ENCODE data around the gene KCNT1. TPM values are rescaled to one million over a fixed set of nuclear protein-coding genes. Genes with fewer than 3 reads are reported as not detected.

Gene KCNT1
- total RNA-seq, 2 donors from 2014 or later, result under 0.01 TPM

DNA sequence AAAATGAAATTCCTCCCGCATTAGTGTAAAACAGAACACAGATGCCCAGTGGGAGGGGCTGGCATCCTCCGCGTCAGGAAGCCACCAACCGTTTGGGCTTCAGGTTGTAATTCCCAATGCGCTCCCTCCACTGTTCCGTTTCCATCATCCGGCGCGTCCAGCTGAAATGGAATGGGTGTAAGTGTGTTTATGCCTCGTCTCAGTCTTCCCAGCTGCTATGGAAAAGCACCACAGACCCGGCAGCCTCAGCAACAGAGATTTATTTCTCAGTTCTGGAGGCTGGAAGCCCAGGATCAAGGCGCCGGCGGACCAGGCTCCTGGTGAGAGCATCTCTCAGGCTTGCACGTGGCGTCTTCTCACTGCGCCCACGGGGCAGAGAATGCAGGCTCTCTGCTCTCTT lies 20.4 kb downstream of the KCNT1 start:
- 62 to 63% methylated on average over 9 to 18 of the region's 18 CpGs for WGBS, 2 donors
- no peaks in the 10 kb centered on the region for H3K27me3 ChIP-seq

DNA sequence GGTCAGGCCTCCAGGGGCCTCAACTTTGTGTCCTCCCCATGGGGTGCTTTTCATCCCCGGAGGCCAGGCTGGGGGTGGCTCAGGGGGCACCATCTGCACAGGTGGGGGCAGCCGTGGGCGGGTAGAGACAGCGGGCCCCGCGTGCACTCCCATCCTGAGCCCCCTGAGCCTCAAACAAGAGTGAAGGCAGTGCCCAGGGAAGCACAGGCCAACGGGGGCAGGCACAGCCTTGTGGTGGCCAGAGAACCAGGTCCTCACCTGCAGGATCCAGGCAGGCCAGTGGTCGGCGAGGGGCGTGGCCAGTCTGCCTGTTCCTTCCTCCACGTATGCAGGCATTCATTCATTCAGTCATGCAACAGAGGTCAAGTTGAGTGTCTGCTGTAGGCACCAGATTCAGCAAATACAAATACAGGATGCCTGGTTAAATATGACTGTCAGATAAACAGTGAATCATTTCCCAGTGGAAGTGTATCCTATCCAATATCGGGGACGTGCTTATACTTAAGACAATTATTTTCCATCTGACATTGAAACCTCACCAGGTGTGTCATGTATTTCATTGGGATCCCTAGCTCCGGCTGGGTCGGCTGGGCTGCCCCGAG lies 22.3 kb downstream of the KCNT1 start:
- H3K27ac ChIP-seq, result no peak overlapping the region
- H3K9me3 ChIP-seq, result no peaks in the 10 kb centered on the region
- no peaks in the 10 kb centered on the region for H3K4me1 ChIP-seq
- TF ChIP-seq, protein P1, sequence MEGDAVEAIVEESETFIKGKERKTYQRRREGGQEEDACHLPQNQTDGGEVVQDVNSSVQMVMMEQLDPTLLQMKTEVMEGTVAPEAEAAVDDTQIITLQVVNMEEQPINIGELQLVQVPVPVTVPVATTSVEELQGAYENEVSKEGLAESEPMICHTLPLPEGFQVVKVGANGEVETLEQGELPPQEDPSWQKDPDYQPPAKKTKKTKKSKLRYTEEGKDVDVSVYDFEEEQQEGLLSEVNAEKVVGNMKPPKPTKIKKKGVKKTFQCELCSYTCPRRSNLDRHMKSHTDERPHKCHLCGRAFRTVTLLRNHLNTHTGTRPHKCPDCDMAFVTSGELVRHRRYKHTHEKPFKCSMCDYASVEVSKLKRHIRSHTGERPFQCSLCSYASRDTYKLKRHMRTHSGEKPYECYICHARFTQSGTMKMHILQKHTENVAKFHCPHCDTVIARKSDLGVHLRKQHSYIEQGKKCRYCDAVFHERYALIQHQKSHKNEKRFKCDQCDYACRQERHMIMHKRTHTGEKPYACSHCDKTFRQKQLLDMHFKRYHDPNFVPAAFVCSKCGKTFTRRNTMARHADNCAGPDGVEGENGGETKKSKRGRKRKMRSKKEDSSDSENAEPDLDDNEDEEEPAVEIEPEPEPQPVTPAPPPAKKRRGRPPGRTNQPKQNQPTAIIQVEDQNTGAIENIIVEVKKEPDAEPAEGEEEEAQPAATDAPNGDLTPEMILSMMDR (IDR thresholded peaks at IDR 0.05), result no peak
- TF ChIP-seq POLR2A (IDR thresholded peaks at IDR 0.05), result no peak
- H3K36me3 ChIP-seq (replicated peaks in 1 of 2; ENCODE audit: insufficient read depth in 1 of 2, low read depth in 2 of 2), result no peaks in the 10 kb centered on the region
- 60 to 62% methylated on average over 3 to 16 of the region's 16 CpGs for WGBS, 2 donors
- intact Hi-C loops (cut with DNase I), result no loop called here
- no peaks in the 10 kb centered on the region for H3K27me3 ChIP-seq
- H3K4me3 ChIP-seq, result no peak overlapping the region
- DNase-seq (no peak), ATAC-seq (no peak)

More for the DNA sequence above, 20.4 kb downstream of the KCNT1 start:
- H3K4me3 ChIP-seq, result no peak overlapping the region
- intact Hi-C loops (cut with DNase I), result no loop called here
- no peaks in the 10 kb centered on the region for H3K9me3 ChIP-seq
- H3K4me1 ChIP-seq, result no peaks in the 10 kb centered on the region
- TF ChIP-seq, protein P1 (IDR thresholded peaks at IDR 0.05), result no peak
- TF ChIP-seq POLR2A (IDR thresholded peaks at IDR 0.05), result no peak
- H3K27ac ChIP-seq, result no peak overlapping the region
- no peak for DNase-seq
- no peaks in the 10 kb centered on the region for H3K36me3 ChIP-seq (replicated peaks in 1 of 2; ENCODE audit: insufficient read depth in 1 of 2, low read depth in 2 of 2)
- no peak for ATAC-seq

DNA sequence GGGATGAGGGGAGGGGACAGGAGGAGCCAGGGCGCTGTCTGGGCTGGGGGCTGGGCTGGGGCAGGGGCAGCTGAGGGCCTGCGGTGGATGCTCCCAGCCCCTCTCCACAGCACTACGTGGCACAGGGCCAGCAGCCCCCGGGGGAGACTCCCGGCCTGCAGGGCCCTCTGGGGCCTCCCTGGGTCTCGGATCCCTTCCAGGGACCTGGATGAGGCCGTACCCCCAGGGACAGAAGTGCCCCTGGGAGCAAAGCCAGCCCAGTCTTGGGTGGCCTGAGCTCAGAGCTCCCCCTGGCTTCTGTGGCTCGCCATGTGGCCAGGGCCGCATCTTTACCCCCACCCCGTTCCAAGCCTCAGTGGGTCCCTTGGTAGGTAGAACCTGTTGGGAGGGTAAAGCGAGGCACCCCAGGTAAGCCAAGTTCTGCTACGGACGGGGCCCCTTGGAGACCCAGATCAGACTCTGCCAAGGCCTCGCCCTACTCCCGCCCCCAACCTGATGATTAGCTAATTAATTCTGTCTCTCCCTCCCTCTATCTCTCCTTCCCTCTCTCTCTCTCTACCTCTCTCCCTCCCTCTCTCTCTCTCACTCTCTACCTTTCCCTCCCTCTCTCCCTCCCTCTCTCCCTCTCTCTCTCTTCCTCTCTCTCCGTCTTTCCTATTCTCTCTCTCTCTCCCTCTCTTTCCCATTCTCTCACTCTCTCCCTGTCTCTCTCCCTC lies 24.3 kb downstream of the KCNT1 start:
- Histone ChIP-seq H3K9me3 (no peaks in the 10 kb centered on the region), H3K4me3 (no peak overlapping the region), H3K36me3 (replicated peaks in 1 of 2; ENCODE audit: insufficient read depth in 1 of 2, low read depth in 2 of 2) (no peaks in the 10 kb centered on the region), H3K27ac (no peak overlapping the region), H3K27me3 (no peaks in the 10 kb centered on the region), H3K4me1 (no peaks in the 10 kb centered on the region)
- 27 to 47% methylated on average over 8 to 16 of the region's 16 CpGs for WGBS, 2 donors
- TF ChIP-seq POLR2A (IDR thresholded peaks at IDR 0.05), result no peak
- TF ChIP-seq, protein P1 (IDR thresholded peaks at IDR 0.05), result no peak
- no peak for ATAC-seq
- no peak for DNase-seq
- intact Hi-C loops (cut with DNase I), result no loop called here

DNA sequence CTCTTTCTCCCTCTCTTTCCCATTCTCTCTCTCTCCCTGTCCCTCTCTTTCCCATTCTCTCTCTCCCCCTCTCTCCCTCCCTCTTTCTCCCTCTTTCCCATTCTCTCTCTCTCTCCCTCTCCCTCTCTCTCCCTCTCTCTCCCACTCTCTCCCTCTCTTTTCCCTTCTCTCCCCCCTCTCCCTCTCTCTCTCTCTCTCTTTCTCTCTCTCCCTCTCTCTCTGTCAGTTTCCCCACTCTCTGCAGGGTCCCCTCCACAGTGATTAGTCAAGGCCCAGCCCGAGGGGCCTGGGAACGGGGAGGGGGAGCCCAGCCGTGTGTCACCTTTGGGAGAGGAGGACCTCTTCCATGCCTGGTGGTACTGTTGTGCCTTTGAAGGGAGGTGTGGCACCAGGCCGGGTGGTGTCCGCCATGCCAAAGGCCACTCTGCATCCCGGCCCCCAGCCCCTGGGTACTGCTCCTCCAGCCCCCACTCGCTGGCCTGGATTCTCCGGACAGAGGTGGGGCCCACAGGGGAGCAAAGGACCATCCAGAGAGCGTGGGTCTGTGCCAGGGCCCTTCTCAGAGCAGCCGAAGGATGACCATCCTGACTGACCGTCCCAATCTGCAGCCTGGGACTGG lies 25.4 kb downstream of the KCNT1 start:
- DNase-seq (no peak), ATAC-seq (no peak)
- Histone ChIP-seq H3K27me3 (no peaks in the 10 kb centered on the region), H3K9me3 (no peaks in the 10 kb centered on the region), H3K4me3 (no peak overlapping the region), H3K4me1 (no peaks in the 10 kb centered on the region), H3K27ac (no peak overlapping the region), H3K36me3 (replicated peaks in 1 of 2; ENCODE audit: insufficient read depth in 1 of 2, low read depth in 2 of 2) (no peaks in the 10 kb centered on the region)
- no peak for TF ChIP-seq POLR2A (IDR thresholded peaks at IDR 0.05)
- TF ChIP-seq, protein P1 (IDR thresholded peaks at IDR 0.05), result no peak
- WGBS, 2 donors, result 37 to 43% methylated on average over 8 to 11 of the region's 11 CpGs
- intact Hi-C loops (cut with DNase I), result no loop called here
